Esophagus muscularis mucosa (tissue), 4 donors: ENCODE data around the gene EGR4. TPM values are rescaled to one million over a fixed set of nuclear protein-coding genes. Genes with fewer than 3 reads are reported as not detected.

Experiments
- DNase-seq: peaks from one replicate; pipeline ENCODE4 v3.0.0-alpha.2; 2017; ENCODE audit errors: extremely low spot score
- H3K27ac ChIP-seq, 4 donors: fragments of 200-600 bp; sonication (generic); replicated peaks in 1 of 4; 1 replicate in 3 of 4; 2 replicates in 1 of 4; pipeline ENCODE4 v1.5.1; 2016 to 2019; ENCODE audit warnings: mild to moderate bottlenecking in 1 of 4
- H3K27me3 ChIP-seq, 4 donors: fragments of 200-600 bp; sonication (generic); one replicate each; pipeline versions ENCODE4 v1.5.1 to v1.6.0; 2016 to 2019
- H3K36me3 ChIP-seq, 4 donors: fragments of 200-600 bp; sonication (generic); one replicate each; pipeline ENCODE4 v1.5.1; 2016 to 2019
- H3K4me1 ChIP-seq, 4 donors: fragments of 200-600 bp; sonication (generic); one replicate each; pipeline ENCODE4 v1.5.1; 2016 to 2019
- H3K4me3 ChIP-seq, 4 donors: fragments of 200-600 bp; sonication (generic); 1 replicate in 2 of 4; 2 replicates in 2 of 4; pipeline ENCODE4 v1.5.1; 2016 to 2019; ENCODE audit warnings: mild to moderate bottlenecking in 4 of 4, moderate library complexity in 1 of 4
- H3K9me3 ChIP-seq, 4 donors: fragments of 200-600 bp; sonication (generic); 1 replicate in 3 of 4; 2 replicates in 1 of 4; pipeline ENCODE4 v1.5.1; 2016 to 2019
- EP300 ChIP-seq: sonication (generic); formaldehyde crosslinking; IDR thresholded peaks from one replicate; pipeline ENCODE4 v1.6.1; 2017; ENCODE audit warnings: antibody characterized with exemption
- POLR2A ChIP-seq: fragments of 450-650 bp; IDR thresholded peaks from one replicate; pipeline ENCODE4 v1.6.1; 2017; ENCODE audit warnings: antibody characterized with exemption, moderate library complexity, mild to moderate bottlenecking, low read depth
- POLR2AphosphoS5 ChIP-seq, 2 donors: sonication (generic); formaldehyde crosslinking; IDR thresholded peaks; one replicate each; pipeline ENCODE4 v1.6.1; 2017; ENCODE audit warnings: antibody characterized with exemption in 2 of 2
- WGBS: methylation state at CpG from one replicate; pipeline ENCODE4 v1.1.5; 2018; 5-methylcytosine and 5-hydroxymethylcytosine counted together
- intact Hi-C: fragments of 100-400 bp; cut with DNase I; formaldehyde crosslinking; loops from one replicate; pipeline ENCODE4 v1.15.1; 2023
- total RNA-seq, 4 donors: library from RNA; depleted of rRNA; stranded (reverse); fragments of >200 nt; gene quantifications; one replicate each; pipeline versions ENCODE4 v1.1.0 to v1.2.1, GENCODE V29; 2016
- TF ChIP-seq, protein P1 (sequence below), 3 experiments: fragments of 200-600 bp in 2 of 3; fragments of 450-650 bp in 1 of 3; sonication (generic) in 2 of 3; IDR thresholded peaks; one replicate each; pipeline ENCODE4 v1.5.1; 2017 to 2019; ENCODE audit warnings: antibody characterized with exemption in 3 of 3, mild to moderate bottlenecking in 2 of 3, moderate library complexity in 1 of 3

EGR4 gene
- total RNA-seq, 4 donors from 2014 or later, result 0.17 TPM; not detected in 3

GRCh38 chr2:73282924-73283544, 10.3 kb downstream of the EGR4 start:
- intact Hi-C loops, result no loop called here

GRCh38 chr2:73281244-73281643, 12.1 kb downstream of the EGR4 start:
- peaks cover 10 to 26% (median 22%) of the 10 kb centered on the region in 4 donors for H3K4me1 ChIP-seq
- peaks cover 0 to 20% (median 0%) of the 10 kb centered on the region in 4 donors for H3K27me3 ChIP-seq
- H3K4me3 ChIP-seq, result no peak overlapping the region
- DNase-seq, result no peak
- no peak for TF ChIP-seq POLR2AphosphoS5 (IDR thresholded peaks at IDR 0.05)
- peaks cover 0 to 4% (median 0%) of the 10 kb centered on the region in 4 donors for H3K9me3 ChIP-seq
- intact Hi-C loops, result no loop called here
- H3K27ac ChIP-seq, result no peak overlapping the region
- H3K36me3 ChIP-seq, result no peaks in the 10 kb centered on the region

More at GRCh38 chr2:73282924-73283544, 10.3 kb downstream of the EGR4 start:
- peaks cover 0 to 38% (median 0%) of the 10 kb centered on the region in 4 donors for H3K27me3 ChIP-seq
- no peaks in the 10 kb centered on the region for H3K36me3 ChIP-seq
- WGBS, result 61% methylated on average over 5 of the region's 5 CpGs
- H3K4me3 ChIP-seq, result peak overlapping the region in 2 of 4 donors; percentile 71 to 82
- TF ChIP-seq, protein P1, sequence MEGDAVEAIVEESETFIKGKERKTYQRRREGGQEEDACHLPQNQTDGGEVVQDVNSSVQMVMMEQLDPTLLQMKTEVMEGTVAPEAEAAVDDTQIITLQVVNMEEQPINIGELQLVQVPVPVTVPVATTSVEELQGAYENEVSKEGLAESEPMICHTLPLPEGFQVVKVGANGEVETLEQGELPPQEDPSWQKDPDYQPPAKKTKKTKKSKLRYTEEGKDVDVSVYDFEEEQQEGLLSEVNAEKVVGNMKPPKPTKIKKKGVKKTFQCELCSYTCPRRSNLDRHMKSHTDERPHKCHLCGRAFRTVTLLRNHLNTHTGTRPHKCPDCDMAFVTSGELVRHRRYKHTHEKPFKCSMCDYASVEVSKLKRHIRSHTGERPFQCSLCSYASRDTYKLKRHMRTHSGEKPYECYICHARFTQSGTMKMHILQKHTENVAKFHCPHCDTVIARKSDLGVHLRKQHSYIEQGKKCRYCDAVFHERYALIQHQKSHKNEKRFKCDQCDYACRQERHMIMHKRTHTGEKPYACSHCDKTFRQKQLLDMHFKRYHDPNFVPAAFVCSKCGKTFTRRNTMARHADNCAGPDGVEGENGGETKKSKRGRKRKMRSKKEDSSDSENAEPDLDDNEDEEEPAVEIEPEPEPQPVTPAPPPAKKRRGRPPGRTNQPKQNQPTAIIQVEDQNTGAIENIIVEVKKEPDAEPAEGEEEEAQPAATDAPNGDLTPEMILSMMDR (IDR thresholded peaks at IDR 0.05), result no peak
- no peak for TF ChIP-seq POLR2A
- TF ChIP-seq POLR2AphosphoS5 (IDR thresholded peaks at IDR 0.05), result no peak
- TF ChIP-seq EP300, result no peak
- no peak overlapping the region for H3K27ac ChIP-seq
- peaks cover 10 to 26% (median 22%) of the 10 kb centered on the region in 4 donors for H3K4me1 ChIP-seq
- no peak for DNase-seq
- no peaks in the 10 kb centered on the region for H3K9me3 ChIP-seq

- peaks cover 0 to 14% (median 0%) of the 10 kb centered on the region in 4 donors for H3K27me3 ChIP-seq
- no peak for DNase-seq
- intact Hi-C loops, result no loop called here
- no peaks in the 10 kb centered on the region for H3K36me3 ChIP-seq
- H3K9me3 ChIP-seq, result peaks cover 0 to 4% (median 0%) of the 10 kb centered on the region in 4 donors
- no peak for TF ChIP-seq POLR2A
- TF ChIP-seq EP300, result no peak
- no peak for TF ChIP-seq POLR2AphosphoS5 (IDR thresholded peaks at IDR 0.05)
- TF ChIP-seq, protein P1 (IDR thresholded peaks at IDR 0.05), result no peak
- H3K4me3 ChIP-seq, result no peak overlapping the region
- 71% methylated on average over 9 of the region's 9 CpGs for WGBS
- peaks cover 10 to 19% (median 18%) of the 10 kb centered on the region in 4 donors for H3K4me1 ChIP-seq
- no peak overlapping the region for H3K27ac ChIP-seq
Measured at GRCh38 chr2:73279852-73280251, 13.5 kb downstream of the EGR4 start.

GRCh38 chr2:73272270-73272669, 21.1 kb downstream of the EGR4 start:
- Histone ChIP-seq H3K36me3 (peaks cover 0 to 3% (median 0%) of the 10 kb centered on the region in 4 donors), H3K4me3 (no peak overlapping the region), H3K27me3 (peaks cover 4 to 51% (median 20%) of the 10 kb centered on the region in 4 donors), H3K27ac (no peak overlapping the region), H3K4me1 (peaks cover 7 to 14% (median 13%) of the 10 kb centered on the region in 4 donors), H3K9me3 (peaks cover 0 to 8% (median 5%) of the 10 kb centered on the region in 4 donors)
- WGBS, result 94% methylated on average over 1 of the region's 1 CpG
- no peak for DNase-seq
- TF ChIP-seq EP300, result no peak
- TF ChIP-seq, protein P1 (IDR thresholded peaks at IDR 0.05), result no peak
- no peak for TF ChIP-seq POLR2A
- no peak for TF ChIP-seq POLR2AphosphoS5 (IDR thresholded peaks at IDR 0.05)
- intact Hi-C loops, result no loop called here

GRCh38 chr2:73269686-73270465, 23.5 kb downstream of the EGR4 start:
- no peak for DNase-seq
- intact Hi-C loops, result loop anchor here (10.0 kb wide), 1 partner anchor 115 kb away; the partner anchor contains the start of gene ALMS1
- WGBS, result 48% methylated on average over 9 of the region's 22 CpGs
- TF ChIP-seq POLR2A (no peak), POLR2AphosphoS5 (IDR thresholded peaks at IDR 0.05) (no peak), EP300 (no peak)
- TF ChIP-seq, protein P1 (IDR thresholded peaks at IDR 0.05), result no peak
- Histone ChIP-seq H3K4me3 (peak overlapping the region in 3 of 4 donors; percentile 16 to 46 (median 32)), H3K4me1 (peaks cover 7 to 14% (median 13%) of the 10 kb centered on the region in 4 donors), H3K36me3 (peaks cover 0 to 3% (median 0%) of the 10 kb centered on the region in 4 donors), H3K27me3 (peaks cover 4 to 74% (median 20%) of the 10 kb centered on the region in 4 donors), H3K27ac (no peak overlapping the region), H3K9me3 (peaks cover 0 to 8% (median 3%) of the 10 kb centered on the region in 4 donors)
